Measurements from ENCODE around the gene ROBO2. TPM values are rescaled to one million over a fixed set of nuclear protein-coding genes. Genes with fewer than 3 reads are reported as not detected.

Gene ROBO2
- total and polyA plus RNA-seq, 2 experiments from 2014 or later, result 1.5 to 7.8 TPM

DNA sequence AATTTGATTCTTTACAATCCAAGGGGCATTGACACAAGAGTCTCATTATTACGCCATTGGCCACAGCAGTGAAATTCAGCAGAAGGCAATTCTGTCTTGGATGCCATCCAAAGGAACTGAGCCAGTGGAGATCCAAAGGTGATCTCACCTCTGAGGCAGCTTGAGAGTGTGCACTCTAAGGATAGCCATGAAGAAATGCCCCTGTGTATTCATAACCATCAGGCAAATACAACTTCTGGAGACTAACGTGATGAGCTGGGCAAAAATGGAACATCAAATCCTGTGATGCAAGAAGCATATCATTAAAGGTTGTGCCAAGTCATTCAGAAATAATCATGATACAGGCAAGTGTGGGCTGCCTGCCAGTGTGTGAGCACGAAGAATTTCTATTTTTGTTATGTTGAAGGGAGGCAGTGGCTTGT, 41.4 kb downstream of the ROBO2 start:
- ATAC-seq (no peak), DNase-seq (ENCODE audit: low spot score) (no peak)
- Histone ChIP-seq H2AFZ (no peak overlapping the region), H3K36me3 (ENCODE audit: insufficient read depth) (no peaks in the 10 kb centered on the region), H3K79me2 (replicated peaks; ENCODE audit: insufficient read depth) (no peaks in the 10 kb centered on the region), H3K4me1 (ENCODE audit: insufficient read depth) (peaks cover 19% of the 10 kb centered on the region), H3K27ac (ENCODE audit: low read depth) (no peak overlapping the region), H3K4me3 (no peak overlapping the region), H3K4me2 (peak overlapping the region; percentile 48; the same call in 1 of the 2 replicates), H3K27me3 (ENCODE audit: insufficient read depth) (no peaks in the 10 kb centered on the region), H4K20me1 (replicated peaks; ENCODE audit: insufficient read depth) (no peaks in the 10 kb centered on the region), H3K9me2 (ENCODE audit: insufficient read depth) (no peaks in the 10 kb centered on the region), H3F3A (replicated peaks; ENCODE audit: low read depth) (no peaks in the 10 kb centered on the region)
- Mint-ChIP-seq H3K27me3 (ENCODE audit: insufficient read depth, low read depth, poor library complexity) (no peaks in the 10 kb centered on the region), H3K27ac (no peak overlapping the region), H3K36me3 (ENCODE audit: low read depth) (no peaks in the 10 kb centered on the region), H3K9me3 (no peaks in the 10 kb centered on the region), H3K4me1 (peaks cover 26% of the 10 kb centered on the region), H3K4me3 (no peak overlapping the region)
- TF ChIP-seq, protein P1, sequence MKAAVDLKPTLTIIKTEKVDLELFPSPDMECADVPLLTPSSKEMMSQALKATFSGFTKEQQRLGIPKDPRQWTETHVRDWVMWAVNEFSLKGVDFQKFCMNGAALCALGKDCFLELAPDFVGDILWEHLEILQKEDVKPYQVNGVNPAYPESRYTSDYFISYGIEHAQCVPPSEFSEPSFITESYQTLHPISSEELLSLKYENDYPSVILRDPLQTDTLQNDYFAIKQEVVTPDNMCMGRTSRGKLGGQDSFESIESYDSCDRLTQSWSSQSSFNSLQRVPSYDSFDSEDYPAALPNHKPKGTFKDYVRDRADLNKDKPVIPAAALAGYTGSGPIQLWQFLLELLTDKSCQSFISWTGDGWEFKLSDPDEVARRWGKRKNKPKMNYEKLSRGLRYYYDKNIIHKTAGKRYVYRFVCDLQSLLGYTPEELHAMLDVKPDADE (IDR thresholded peaks at IDR 0.05), result no peak
- TF ChIP-seq POLR2AphosphoS5 (IDR thresholded peaks at IDR 0.05; ENCODE audit: low read depth), result no peak
- TF ChIP-seq ZNF331 (CRISPR knock-in tag; IDR thresholded peaks at IDR 0.05; ENCODE audit: low read depth), result no peak
- TF ChIP-seq, protein P2, sequence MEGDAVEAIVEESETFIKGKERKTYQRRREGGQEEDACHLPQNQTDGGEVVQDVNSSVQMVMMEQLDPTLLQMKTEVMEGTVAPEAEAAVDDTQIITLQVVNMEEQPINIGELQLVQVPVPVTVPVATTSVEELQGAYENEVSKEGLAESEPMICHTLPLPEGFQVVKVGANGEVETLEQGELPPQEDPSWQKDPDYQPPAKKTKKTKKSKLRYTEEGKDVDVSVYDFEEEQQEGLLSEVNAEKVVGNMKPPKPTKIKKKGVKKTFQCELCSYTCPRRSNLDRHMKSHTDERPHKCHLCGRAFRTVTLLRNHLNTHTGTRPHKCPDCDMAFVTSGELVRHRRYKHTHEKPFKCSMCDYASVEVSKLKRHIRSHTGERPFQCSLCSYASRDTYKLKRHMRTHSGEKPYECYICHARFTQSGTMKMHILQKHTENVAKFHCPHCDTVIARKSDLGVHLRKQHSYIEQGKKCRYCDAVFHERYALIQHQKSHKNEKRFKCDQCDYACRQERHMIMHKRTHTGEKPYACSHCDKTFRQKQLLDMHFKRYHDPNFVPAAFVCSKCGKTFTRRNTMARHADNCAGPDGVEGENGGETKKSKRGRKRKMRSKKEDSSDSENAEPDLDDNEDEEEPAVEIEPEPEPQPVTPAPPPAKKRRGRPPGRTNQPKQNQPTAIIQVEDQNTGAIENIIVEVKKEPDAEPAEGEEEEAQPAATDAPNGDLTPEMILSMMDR (conservative IDR thresholded peaks at IDR 0.05; ENCODE audit: low read depth in 2 of 2), result no peak
- TF ChIP-seq STAT1 (IDR thresholded peaks at IDR 0.05; ENCODE audit: unreplicated experiment), result no peak
- TF ChIP-seq, protein P3, sequence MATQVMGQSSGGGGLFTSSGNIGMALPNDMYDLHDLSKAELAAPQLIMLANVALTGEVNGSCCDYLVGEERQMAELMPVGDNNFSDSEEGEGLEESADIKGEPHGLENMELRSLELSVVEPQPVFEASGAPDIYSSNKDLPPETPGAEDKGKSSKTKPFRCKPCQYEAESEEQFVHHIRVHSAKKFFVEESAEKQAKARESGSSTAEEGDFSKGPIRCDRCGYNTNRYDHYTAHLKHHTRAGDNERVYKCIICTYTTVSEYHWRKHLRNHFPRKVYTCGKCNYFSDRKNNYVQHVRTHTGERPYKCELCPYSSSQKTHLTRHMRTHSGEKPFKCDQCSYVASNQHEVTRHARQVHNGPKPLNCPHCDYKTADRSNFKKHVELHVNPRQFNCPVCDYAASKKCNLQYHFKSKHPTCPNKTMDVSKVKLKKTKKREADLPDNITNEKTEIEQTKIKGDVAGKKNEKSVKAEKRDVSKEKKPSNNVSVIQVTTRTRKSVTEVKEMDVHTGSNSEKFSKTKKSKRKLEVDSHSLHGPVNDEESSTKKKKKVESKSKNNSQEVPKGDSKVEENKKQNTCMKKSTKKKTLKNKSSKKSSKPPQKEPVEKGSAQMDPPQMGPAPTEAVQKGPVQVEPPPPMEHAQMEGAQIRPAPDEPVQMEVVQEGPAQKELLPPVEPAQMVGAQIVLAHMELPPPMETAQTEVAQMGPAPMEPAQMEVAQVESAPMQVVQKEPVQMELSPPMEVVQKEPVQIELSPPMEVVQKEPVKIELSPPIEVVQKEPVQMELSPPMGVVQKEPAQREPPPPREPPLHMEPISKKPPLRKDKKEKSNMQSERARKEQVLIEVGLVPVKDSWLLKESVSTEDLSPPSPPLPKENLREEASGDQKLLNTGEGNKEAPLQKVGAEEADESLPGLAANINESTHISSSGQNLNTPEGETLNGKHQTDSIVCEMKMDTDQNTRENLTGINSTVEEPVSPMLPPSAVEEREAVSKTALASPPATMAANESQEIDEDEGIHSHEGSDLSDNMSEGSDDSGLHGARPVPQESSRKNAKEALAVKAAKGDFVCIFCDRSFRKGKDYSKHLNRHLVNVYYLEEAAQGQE (IDR thresholded peaks at IDR 0.05; ENCODE audit: unreplicated experiment), result no peak
- no peak for TF ChIP-seq ZNF114 (CRISPR knock-in tag; IDR thresholded peaks at IDR 0.05)
- no peak for TF ChIP-seq CREB1 (CRISPR knock-in tag; IDR thresholded peaks at IDR 0.05; ENCODE audit: low read depth)
- TF ChIP-seq, protein P4, sequence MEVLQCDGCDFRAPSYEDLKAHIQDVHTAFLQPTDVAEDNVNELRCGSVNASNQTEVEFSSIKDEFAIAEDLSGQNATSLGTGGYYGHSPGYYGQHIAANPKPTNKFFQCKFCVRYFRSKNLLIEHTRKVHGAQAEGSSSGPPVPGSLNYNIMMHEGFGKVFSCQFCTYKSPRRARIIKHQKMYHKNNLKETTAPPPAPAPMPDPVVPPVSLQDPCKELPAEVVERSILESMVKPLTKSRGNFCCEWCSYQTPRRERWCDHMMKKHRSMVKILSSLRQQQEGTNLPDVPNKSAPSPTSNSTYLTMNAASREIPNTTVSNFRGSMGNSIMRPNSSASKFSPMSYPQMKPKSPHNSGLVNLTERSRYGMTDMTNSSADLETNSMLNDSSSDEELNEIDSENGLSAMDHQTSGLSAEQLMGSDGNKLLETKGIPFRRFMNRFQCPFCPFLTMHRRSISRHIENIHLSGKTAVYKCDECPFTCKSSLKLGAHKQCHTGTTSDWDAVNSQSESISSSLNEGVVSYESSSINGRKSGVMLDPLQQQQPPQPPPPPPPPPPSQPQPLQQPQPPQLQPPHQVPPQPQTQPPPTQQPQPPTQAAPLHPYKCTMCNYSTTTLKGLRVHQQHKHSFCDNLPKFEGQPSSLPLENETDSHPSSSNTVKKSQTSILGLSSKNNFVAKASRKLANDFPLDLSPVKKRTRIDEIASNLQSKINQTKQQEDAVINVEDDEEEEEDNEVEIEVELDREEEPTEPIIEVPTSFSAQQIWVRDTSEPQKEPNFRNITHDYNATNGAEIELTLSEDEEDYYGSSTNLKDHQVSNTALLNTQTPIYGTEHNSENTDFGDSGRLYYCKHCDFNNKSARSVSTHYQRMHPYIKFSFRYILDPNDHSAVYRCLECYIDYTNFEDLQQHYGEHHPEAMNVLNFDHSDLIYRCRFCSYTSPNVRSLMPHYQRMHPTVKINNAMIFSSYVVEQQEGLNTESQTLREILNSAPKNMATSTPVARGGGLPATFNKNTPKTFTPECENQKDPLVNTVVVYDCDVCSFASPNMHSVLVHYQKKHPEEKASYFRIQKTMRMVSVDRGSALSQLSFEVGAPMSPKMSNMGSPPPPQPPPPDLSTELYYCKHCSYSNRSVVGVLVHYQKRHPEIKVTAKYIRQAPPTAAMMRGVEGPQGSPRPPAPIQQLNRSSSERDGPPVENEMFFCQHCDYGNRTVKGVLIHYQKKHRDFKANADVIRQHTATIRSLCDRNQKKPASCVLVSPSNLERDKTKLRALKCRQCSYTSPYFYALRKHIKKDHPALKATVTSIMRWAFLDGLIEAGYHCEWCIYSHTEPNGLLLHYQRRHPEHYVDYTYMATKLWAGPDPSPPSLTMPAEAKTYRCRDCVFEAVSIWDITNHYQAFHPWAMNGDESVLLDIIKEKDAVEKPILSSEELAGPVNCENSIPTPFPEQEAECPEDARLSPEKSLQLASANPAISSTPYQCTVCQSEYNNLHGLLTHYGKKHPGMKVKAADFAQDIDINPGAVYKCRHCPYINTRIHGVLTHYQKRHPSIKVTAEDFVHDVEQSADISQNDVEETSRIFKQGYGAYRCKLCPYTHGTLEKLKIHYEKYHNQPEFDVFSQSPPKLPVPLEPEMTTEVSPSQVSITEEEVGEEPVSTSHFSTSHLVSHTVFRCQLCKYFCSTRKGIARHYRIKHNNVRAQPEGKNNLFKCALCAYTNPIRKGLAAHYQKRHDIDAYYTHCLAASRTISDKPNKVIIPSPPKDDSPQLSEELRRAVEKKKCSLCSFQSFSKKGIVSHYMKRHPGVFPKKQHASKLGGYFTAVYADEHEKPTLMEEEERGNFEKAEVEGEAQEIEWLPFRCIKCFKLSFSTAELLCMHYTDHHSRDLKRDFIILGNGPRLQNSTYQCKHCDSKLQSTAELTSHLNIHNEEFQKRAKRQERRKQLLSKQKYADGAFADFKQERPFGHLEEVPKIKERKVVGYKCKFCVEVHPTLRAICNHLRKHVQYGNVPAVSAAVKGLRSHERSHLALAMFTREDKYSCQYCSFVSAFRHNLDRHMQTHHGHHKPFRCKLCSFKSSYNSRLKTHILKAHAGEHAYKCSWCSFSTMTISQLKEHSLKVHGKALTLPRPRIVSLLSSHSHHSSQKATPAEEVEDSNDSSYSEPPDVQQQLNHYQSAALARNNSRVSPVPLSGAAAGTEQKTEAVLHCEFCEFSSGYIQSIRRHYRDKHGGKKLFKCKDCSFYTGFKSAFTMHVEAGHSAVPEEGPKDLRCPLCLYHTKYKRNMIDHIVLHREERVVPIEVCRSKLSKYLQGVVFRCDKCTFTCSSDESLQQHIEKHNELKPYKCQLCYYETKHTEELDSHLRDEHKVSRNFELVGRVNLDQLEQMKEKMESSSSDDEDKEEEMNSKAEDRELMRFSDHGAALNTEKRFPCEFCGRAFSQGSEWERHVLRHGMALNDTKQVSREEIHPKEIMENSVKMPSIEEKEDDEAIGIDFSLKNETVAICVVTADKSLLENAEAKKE (CRISPR knock-in tag; IDR thresholded peaks at IDR 0.05), result no peak
